HUES6 (cell line): ENCODE results near the gene FAM153A.
"Not testable (repeated sequence)": the region's sequence is repeated elsewhere in the genome, so short reads cannot be mapped to it uniquely, and the experiment has no call there.

Experiments used
- H3K27ac ChIP-seq: 2 replicates; pipeline ENCODE4 v1.7.0; 2013; ENCODE audit warnings: low read depth, mild to moderate bottlenecking, low read length, inconsistent platforms
- H3K27me3 ChIP-seq: 2 replicates; pipeline ENCODE4 v1.6.1; 2013; ENCODE audit warnings: low read length; ENCODE audit not compliant: control insufficient read depth, insufficient read depth
- H3K36me3 ChIP-seq: 2 replicates; pipeline ENCODE4 v1.6.1; 2013; ENCODE audit warnings: low read length; ENCODE audit not compliant: control insufficient read depth, insufficient read depth
- H3K4me1 ChIP-seq: 2 replicates; pipeline ENCODE4 v1.6.1; 2013; ENCODE audit warnings: low read length; ENCODE audit not compliant: control insufficient read depth, insufficient read depth
- H3K4me3 ChIP-seq: 2 replicates; pipeline ENCODE4 v1.5.1; 2013; ENCODE audit warnings: low read depth, low read length
- H3K9ac ChIP-seq: one replicate; pipeline ENCODE4 v1.6.1; 2013; ENCODE audit warnings: mild to moderate bottlenecking, low read length
- H3K9me3 ChIP-seq: 2 replicates; pipeline ENCODE4 v1.6.1; 2013; ENCODE audit warnings: low read depth, low read length; ENCODE audit not compliant: control insufficient read depth, insufficient read depth

The FAM153A gene

DNA sequence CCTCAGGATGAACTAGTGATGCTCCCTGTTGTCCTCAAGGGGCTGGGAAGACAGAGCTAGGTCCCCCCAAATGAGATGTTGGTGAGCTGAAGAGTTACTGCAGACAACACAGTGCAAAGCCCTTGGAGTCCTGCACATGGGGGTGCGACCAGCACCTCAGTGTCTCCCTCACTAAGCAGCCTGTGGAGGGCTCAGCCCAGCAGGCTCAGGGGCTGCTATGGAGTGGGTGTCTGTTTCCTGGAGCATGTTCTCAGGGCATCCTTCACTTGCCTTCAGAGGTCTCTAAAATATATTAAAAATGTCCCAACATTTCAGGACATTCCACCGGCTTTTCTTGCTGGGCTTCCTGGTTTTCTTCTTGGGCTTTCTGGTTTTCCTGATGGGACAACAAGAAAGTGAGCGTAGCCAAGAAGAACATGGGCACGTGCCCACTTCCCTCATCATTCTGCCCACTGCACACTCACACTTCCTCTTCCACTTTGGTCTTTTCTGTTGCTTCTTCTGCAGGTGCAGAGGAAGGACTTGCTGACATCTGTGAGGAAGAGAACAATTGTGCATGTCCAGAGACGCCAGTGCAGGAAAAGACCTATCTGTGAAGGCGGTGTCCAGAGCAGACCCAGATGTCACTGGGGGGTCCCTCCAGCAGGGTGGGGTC, 58.7 kb downstream of the FAM153A start:
- H3K4me1 ChIP-seq, H3K27ac ChIP-seq, H3K9ac ChIP-seq, H3K4me3 ChIP-seq, H3K27me3 ChIP-seq, H3K9me3 ChIP-seq, H3K36me3 ChIP-seq: not testable (repeated sequence)

DNA sequence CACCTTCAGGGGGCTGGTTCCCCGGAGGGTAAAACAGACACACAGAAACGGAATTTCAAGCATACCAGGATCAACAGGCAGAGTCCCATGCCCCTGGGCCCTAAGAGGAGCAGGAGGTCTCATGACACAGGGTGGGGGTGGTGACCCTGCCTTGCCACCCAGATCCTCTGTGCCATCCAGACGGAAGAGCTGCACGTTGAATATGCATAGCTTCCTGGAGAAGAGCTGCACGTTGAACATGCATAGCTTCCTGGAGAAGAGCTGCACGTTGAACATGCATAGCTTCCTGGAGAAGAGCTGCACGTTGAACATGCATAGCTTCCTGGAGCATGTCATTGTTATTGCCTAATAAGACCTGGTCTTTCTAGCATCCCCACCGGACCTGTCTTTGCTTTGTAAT, 59.9 kb downstream of the FAM153A start:
- not testable (repeated sequence) for H3K4me3 ChIP-seq, H3K4me1 ChIP-seq, H3K9me3 ChIP-seq, H3K36me3 ChIP-seq, H3K9ac ChIP-seq, H3K27me3 ChIP-seq, H3K27ac ChIP-seq

DNA sequence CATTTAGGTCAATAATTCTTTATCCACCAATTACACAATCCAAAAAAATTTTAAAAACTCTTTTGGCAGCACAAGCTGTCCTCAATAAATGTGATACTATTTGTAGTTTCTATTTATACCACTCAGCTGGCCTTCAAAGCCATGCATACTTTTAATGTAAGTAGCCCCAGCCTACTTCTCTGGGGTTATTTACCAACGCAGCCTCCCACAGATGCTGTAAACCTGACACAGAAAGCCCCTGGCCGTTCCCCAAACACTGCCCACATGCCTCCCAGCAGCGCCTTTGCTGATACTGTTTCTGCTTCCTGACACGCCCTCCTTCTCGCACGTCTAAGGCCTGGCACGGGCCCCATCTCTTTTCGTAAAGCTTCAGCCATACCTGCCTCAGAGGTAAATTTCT, 62.7 kb downstream of the FAM153A start:
- not testable (repeated sequence) for H3K4me1 ChIP-seq, H3K9me3 ChIP-seq, H3K27ac ChIP-seq, H3K9ac ChIP-seq, H3K4me3 ChIP-seq, H3K27me3 ChIP-seq, H3K36me3 ChIP-seq

DNA sequence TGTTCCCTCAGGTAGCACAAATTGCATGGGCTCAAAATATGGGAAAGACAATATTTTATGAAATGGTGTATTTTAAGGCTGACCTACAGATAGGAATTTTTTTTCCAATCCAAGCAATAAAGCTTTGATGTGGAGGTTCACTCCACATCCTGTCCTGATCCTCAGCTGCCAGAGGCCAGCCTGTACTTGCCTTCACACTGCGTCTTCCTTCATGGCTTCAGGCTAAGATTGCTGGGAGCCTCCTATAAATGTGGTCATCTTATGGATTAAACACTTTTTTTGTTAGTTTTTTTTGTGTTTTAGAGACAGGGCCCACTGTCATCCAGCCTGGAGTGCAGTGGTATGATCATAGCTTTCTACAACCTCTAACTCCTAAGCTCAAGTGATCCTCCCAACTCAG, 67.3 kb downstream of the FAM153A start:
- not testable (repeated sequence) for H3K9ac ChIP-seq, H3K9me3 ChIP-seq, H3K27ac ChIP-seq, H3K27me3 ChIP-seq, H3K4me1 ChIP-seq, H3K36me3 ChIP-seq, H3K4me3 ChIP-seq

DNA sequence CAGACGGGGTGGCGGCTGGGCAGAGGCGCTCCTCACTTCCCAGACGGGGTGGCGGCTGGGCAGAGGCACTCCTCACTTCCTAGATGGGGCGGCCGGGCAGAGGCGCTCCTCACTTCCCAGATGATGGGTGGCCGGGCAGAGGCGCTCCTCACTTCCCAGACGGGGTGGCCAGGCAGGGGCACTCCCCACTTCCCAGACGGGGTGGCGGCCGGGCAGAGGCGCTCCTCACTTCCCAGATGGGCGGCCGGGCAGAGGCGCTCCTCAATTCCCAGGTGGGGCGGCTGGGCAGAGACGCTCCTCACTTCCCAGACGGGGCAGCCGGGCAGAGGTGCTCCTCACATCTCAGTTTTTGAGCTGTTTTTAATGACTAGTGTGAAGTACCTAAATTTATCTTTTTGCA, 86.6 kb downstream of the FAM153A start:
- not testable (repeated sequence) for H3K9me3 ChIP-seq, H3K27me3 ChIP-seq, H3K9ac ChIP-seq, H3K4me1 ChIP-seq, H3K36me3 ChIP-seq, H3K4me3 ChIP-seq, H3K27ac ChIP-seq

DNA sequence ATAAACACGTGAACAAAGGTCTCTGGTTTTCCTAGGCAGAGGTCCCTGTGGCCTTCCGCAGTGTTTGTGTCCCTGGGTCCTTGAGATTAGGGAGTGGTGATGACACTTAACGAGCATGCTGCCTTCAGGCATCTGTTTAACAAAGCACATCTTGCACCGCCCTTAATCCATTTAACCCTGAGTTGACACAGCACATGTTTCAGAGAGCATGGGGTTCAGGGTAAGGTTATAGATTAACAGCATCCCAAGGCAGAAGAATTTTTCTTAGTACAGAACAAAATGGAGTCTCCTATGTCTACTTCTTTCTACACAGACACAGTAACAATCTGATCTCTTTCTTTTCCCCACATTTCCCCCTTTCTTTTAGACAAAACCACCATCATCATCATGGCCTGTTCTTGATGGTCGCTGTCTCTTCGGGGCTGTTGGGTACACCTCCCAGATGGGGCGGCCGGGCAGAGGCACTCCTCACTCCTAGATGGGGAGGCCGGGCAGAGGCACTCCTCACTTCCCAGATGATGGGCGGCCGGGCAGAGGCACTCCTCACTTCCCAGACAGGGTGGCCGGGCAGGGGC, 87.3 kb downstream of the FAM153A start:
- H3K9me3 ChIP-seq, H3K36me3 ChIP-seq, H3K4me3 ChIP-seq, H3K9ac ChIP-seq, H3K4me1 ChIP-seq, H3K27me3 ChIP-seq, H3K27ac ChIP-seq: not testable (repeated sequence)

DNA sequence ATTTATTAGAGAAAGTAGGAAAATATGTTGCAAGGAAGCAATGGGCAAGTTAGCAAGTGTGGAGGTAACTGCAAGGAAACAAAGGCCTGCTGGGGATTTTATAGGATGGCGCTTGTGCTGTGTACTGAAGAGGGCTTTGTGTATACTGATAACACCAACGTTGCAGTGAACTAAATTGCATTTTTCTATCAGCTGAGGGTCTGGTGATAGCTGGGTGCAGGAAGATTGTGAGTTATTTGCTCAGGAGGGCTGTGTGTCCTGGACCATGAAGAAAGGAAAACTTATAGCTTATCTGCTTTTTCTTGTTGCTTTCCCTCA, 88.2 kb downstream of the FAM153A start:
- not testable (repeated sequence) for H3K9ac ChIP-seq, H3K36me3 ChIP-seq

GRCh38 chr5:177693671-177694517, 88.8 kb downstream of the FAM153A start:
- not testable (repeated sequence) for H3K4me3 ChIP-seq, H3K36me3 ChIP-seq, H3K27me3 ChIP-seq, H3K9me3 ChIP-seq, H3K4me1 ChIP-seq, H3K27ac ChIP-seq, H3K9ac ChIP-seq

More for the DNA sequence above, 88.2 kb downstream of the FAM153A start:
- not testable (repeated sequence) for H3K4me1 ChIP-seq, H3K27ac ChIP-seq, H3K4me3 ChIP-seq, H3K27me3 ChIP-seq, H3K9me3 ChIP-seq

GRCh38 chr5:177692969-177693368, 89.7 kb downstream of the FAM153A start:
- not testable (repeated sequence) for H3K4me1 ChIP-seq

DNA sequence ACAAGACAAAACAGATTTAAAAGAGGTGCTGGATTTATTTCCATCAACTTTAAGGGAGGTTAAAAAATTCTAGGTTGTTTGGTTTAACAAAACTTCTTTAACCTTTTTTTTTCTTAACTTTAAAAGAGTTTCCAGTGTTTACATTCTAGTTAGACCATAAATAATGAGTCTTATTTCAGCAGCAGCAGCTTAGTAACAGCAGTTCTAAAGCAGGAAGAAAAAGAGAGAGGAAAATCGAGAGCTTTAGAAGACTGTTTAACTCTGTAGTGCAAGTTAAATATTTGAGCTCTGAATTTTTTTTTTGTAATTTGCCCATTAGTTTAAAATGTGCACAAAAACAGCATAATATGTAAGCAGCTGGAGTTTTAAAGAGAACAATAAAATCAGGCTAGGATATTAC, 90.2 kb downstream of the FAM153A start:
- not testable (repeated sequence) for H3K4me3 ChIP-seq, H3K27me3 ChIP-seq

More at GRCh38 chr5:177692969-177693368, 89.7 kb downstream of the FAM153A start:
- not testable (repeated sequence) for H3K9ac ChIP-seq, H3K4me3 ChIP-seq, H3K36me3 ChIP-seq, H3K9me3 ChIP-seq, H3K27ac ChIP-seq, H3K27me3 ChIP-seq

DNA sequence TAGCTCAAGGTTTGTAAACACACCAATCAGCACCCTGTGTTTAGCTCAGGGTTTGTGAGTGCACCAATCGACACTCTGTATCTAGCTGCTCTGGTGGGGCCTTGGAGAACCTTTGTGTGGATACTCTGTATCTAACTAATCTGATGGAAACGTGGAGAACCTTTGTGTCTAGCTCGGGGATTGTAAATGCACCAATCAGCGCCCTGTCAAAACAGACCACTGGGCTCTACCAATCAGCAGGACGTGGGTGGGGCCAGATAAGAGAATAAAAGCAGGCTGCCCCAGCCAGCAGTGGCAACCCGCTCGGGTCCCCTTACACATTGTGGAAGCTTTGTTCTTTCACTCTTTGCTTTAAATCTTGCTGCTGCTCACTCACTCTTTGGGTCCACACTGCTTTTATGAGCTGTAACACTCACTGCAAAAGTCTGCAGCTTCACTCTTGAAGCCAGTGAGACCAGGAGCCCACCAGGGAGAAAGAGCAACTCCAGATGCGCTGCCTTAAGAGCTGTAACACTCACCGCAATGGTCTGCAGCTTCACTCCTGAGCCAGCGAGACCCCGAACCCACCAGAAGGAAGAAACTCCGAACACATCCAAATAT, 93.6 kb downstream of the FAM153A start:
- not testable (repeated sequence) for H3K4me3 ChIP-seq, H3K36me3 ChIP-seq, H3K9ac ChIP-seq, H3K9me3 ChIP-seq, H3K27me3 ChIP-seq, H3K27ac ChIP-seq, H3K4me1 ChIP-seq

More for the DNA sequence above, 90.2 kb downstream of the FAM153A start:
- not testable (repeated sequence) for H3K4me1 ChIP-seq, H3K9ac ChIP-seq, H3K9me3 ChIP-seq, H3K27ac ChIP-seq, H3K36me3 ChIP-seq
